PC-9 (cell line): ENCODE data around the gene PIK3R5.

Source experiments
- EZH2 ChIP-seq: fragments of 200-600 bp; sonication (generic); IDR thresholded peaks from 2 replicates; pipeline ENCODE4 v1.8.0; 2017; ENCODE audit warnings: antibody characterized with exemption, low read depth
- TF ChIP-seq, protein P1 (sequence below): fragments of 200-600 bp; sonication (generic); conservative IDR thresholded peaks from 2 replicates; pipeline ENCODE4 v1.6.1; 2017; ENCODE audit warnings: mixed run types, antibody characterized with exemption, mild to moderate bottlenecking, moderate library complexity

DNA sequence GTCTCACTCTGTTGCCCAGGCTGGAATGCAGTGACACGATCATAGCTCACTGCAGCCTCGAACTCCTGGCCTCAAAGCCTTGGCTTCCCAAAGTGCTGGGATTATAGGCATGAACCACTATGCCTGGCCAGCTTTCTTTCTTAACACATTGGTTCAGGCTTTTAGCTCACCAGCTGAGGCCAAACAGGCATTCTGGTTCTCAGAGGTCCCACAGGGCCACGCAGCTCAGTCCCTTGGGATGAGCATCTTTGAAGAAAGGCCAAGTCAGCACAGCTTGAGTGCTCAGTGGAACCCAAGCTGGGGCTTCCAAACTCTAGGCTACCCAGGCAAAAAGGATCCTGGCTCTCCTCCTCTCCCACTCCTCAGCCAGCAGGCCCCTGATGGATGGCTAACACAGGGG, 2.5 kb downstream of the PIK3R5 start:
- no peak for TF ChIP-seq EZH2
- TF ChIP-seq, protein P1, sequence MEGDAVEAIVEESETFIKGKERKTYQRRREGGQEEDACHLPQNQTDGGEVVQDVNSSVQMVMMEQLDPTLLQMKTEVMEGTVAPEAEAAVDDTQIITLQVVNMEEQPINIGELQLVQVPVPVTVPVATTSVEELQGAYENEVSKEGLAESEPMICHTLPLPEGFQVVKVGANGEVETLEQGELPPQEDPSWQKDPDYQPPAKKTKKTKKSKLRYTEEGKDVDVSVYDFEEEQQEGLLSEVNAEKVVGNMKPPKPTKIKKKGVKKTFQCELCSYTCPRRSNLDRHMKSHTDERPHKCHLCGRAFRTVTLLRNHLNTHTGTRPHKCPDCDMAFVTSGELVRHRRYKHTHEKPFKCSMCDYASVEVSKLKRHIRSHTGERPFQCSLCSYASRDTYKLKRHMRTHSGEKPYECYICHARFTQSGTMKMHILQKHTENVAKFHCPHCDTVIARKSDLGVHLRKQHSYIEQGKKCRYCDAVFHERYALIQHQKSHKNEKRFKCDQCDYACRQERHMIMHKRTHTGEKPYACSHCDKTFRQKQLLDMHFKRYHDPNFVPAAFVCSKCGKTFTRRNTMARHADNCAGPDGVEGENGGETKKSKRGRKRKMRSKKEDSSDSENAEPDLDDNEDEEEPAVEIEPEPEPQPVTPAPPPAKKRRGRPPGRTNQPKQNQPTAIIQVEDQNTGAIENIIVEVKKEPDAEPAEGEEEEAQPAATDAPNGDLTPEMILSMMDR: no peak
